Thyroid gland (tissue), 4 donors: Measurements from ENCODE around the gene OLFM2.

Experiments used
- POLR2A ChIP-seq, 2 donors: fragments of 450-650 bp; IDR thresholded peaks; one replicate each; pipeline ENCODE4 v1.6.1; 2017; ENCODE audit warnings: antibody characterized with exemption in 2 of 2, mild to moderate bottlenecking in 2 of 2, moderate library complexity in 1 of 2
- TF ChIP-seq, protein P1 (sequence below), 6 experiments: fragments of 200-600 bp in 3 of 6; fragments of 450-650 bp in 3 of 6; sonication (generic) in 3 of 6; IDR thresholded peaks; one replicate each; pipeline ENCODE4 v1.5.1; 2016 to 2019; ENCODE audit warnings: antibody characterized with exemption in 6 of 6, mild to moderate bottlenecking in 2 of 6, inconsistent platforms in 1 of 6, moderate library complexity in 1 of 6

- no peak for TF ChIP-seq POLR2A (IDR thresholded peaks at IDR 0.05)
- TF ChIP-seq, protein P1, sequence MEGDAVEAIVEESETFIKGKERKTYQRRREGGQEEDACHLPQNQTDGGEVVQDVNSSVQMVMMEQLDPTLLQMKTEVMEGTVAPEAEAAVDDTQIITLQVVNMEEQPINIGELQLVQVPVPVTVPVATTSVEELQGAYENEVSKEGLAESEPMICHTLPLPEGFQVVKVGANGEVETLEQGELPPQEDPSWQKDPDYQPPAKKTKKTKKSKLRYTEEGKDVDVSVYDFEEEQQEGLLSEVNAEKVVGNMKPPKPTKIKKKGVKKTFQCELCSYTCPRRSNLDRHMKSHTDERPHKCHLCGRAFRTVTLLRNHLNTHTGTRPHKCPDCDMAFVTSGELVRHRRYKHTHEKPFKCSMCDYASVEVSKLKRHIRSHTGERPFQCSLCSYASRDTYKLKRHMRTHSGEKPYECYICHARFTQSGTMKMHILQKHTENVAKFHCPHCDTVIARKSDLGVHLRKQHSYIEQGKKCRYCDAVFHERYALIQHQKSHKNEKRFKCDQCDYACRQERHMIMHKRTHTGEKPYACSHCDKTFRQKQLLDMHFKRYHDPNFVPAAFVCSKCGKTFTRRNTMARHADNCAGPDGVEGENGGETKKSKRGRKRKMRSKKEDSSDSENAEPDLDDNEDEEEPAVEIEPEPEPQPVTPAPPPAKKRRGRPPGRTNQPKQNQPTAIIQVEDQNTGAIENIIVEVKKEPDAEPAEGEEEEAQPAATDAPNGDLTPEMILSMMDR (IDR thresholded peaks at IDR 0.05), result no peak
Observed at GRCh38 chr19:9819596-9819909, 116.8 kb downstream of the OLFM2 start.
